Endothelial cell (in vitro differentiated cells): ENCODE data around the gene METTL8. TPM values are rescaled to one million over a fixed set of nuclear protein-coding genes. Genes with fewer than 3 reads are reported as not detected.

Experiments
- DNase-seq: peaks from one replicate; pipeline ENCODE4 v3.0.0; 2021; ENCODE audit warnings: low spot score
- H3K27ac Mint-ChIP-seq: one replicate; pipeline ENCODE4 v1.8.0; 2021; ENCODE audit warnings: mixed read lengths, inconsistent platforms; ENCODE audit not compliant: unreplicated experiment
- H3K27me3 Mint-ChIP-seq: one replicate; pipeline ENCODE4 v1.8.0; 2021; ENCODE audit warnings: mild to moderate bottlenecking, moderate library complexity, mixed read lengths, inconsistent platforms; ENCODE audit not compliant: unreplicated experiment
- H3K36me3 Mint-ChIP-seq: one replicate; pipeline ENCODE4 v1.8.0; 2021; ENCODE audit warnings: mild to moderate bottlenecking, low read depth, mixed read lengths, inconsistent platforms; ENCODE audit not compliant: unreplicated experiment
- H3K4me1 Mint-ChIP-seq: one replicate; pipeline ENCODE4 v1.8.0; 2021; ENCODE audit warnings: mild to moderate bottlenecking, mixed read lengths, inconsistent platforms; ENCODE audit not compliant: unreplicated experiment
- H3K4me3 Mint-ChIP-seq: one replicate; pipeline ENCODE4 v1.8.0; 2021; ENCODE audit warnings: mild to moderate bottlenecking, mixed read lengths, inconsistent platforms; ENCODE audit not compliant: unreplicated experiment
- H3K9me3 Mint-ChIP-seq: one replicate; pipeline ENCODE4 v1.8.0; 2021; ENCODE audit warnings: mixed read lengths, inconsistent platforms; ENCODE audit not compliant: unreplicated experiment
- total RNA-seq: library from RNA; stranded (reverse); fragmentation: NEBNext Ultra II Directional; extraction: Animal tissue kit (Norgen Biotek cat#: 25700); gene quantifications from one replicate; pipeline ENCODE4 v1.2.1, GENCODE V29; 2021; ENCODE audit not compliant: unreplicated experiment
- TF ChIP-seq, protein P1 (sequence below): fragments of 200-600 bp; sonication (generic); IDR thresholded peaks from one replicate; pipeline ENCODE4 v1.5.0; 2021; ENCODE audit warnings: antibody characterized with exemption; ENCODE audit not compliant: unreplicated experiment

METTL8 gene
- total RNA-seq, 1 donor from 2014 or later = 18.2 TPM

- Mint-ChIP-seq H3K36me3 (peaks cover 15% of the 10 kb centered on the region), H3K9me3 (no peaks in the 10 kb centered on the region), H3K4me1 (peaks cover 4% of the 10 kb centered on the region), H3K4me3 (no peak overlapping the region), H3K27me3 (no peaks in the 10 kb centered on the region), H3K27ac (no peak overlapping the region)
- TF ChIP-seq, protein P1, sequence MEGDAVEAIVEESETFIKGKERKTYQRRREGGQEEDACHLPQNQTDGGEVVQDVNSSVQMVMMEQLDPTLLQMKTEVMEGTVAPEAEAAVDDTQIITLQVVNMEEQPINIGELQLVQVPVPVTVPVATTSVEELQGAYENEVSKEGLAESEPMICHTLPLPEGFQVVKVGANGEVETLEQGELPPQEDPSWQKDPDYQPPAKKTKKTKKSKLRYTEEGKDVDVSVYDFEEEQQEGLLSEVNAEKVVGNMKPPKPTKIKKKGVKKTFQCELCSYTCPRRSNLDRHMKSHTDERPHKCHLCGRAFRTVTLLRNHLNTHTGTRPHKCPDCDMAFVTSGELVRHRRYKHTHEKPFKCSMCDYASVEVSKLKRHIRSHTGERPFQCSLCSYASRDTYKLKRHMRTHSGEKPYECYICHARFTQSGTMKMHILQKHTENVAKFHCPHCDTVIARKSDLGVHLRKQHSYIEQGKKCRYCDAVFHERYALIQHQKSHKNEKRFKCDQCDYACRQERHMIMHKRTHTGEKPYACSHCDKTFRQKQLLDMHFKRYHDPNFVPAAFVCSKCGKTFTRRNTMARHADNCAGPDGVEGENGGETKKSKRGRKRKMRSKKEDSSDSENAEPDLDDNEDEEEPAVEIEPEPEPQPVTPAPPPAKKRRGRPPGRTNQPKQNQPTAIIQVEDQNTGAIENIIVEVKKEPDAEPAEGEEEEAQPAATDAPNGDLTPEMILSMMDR = no peak
- DNase-seq = no peak
Observed at GRCh38 chr2:171460537-171460936, 26.7 kb upstream of the METTL8 start.

- Mint-ChIP-seq H3K4me1 (peaks cover 4% of the 10 kb centered on the region), H3K27me3 (no peaks in the 10 kb centered on the region), H3K27ac (no peak overlapping the region), H3K36me3 (peaks cover 22% of the 10 kb centered on the region), H3K4me3 (no peak overlapping the region), H3K9me3 (no peaks in the 10 kb centered on the region)
- no peak for DNase-seq
- TF ChIP-seq, protein P1 = no peak
Observed at GRCh38 chr2:171459498-171459897, 25.7 kb upstream of the METTL8 start.

GRCh38 chr2:171452773-171453172 lies 19.0 kb upstream of the METTL8 start:
- no peak overlapping the region for H3K4me3 Mint-ChIP-seq
- peaks cover 4% of the 10 kb centered on the region for H3K4me1 Mint-ChIP-seq
- no peak for DNase-seq
- peaks cover 21% of the 10 kb centered on the region for H3K36me3 Mint-ChIP-seq
- H3K9me3 Mint-ChIP-seq = no peaks in the 10 kb centered on the region
- TF ChIP-seq, protein P1 = no peak
- no peak overlapping the region for H3K27ac Mint-ChIP-seq
- H3K27me3 Mint-ChIP-seq = no peaks in the 10 kb centered on the region

- TF ChIP-seq, protein P1 = no peak
- H3K36me3 Mint-ChIP-seq = peaks cover 20% of the 10 kb centered on the region
- H3K4me1 Mint-ChIP-seq = no peaks in the 10 kb centered on the region
Observed at GRCh38 chr2:171451074-171451473, 17.3 kb upstream of the METTL8 start.

DNA sequence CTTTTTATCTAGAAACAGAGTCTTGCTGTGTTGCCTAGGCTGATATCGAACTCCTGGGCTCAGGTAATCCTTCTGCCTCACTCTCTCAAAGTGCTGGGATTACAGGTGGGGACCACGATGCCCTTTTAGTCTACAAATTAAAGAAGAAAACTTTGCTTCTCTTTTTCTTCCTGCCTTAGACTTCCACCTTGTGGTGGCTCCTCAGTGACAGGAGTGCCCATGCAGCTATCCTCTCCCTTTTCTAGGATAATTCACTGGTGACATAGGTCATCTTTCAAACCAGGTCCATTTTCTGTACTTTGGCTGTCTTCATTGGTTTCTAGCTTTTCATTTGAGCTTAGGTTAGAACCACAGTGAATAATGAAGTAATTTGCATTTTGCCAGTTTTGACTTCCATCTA lies 13.9 kb upstream of the METTL8 start:
- H3K36me3 Mint-ChIP-seq = peaks cover 8% of the 10 kb centered on the region
- H3K27ac Mint-ChIP-seq = no peak overlapping the region

More at GRCh38 chr2:171451074-171451473, 17.3 kb upstream of the METTL8 start:
- Mint-ChIP-seq H3K27ac (no peak overlapping the region), H3K27me3 (no peaks in the 10 kb centered on the region), H3K9me3 (no peaks in the 10 kb centered on the region), H3K4me3 (no peak overlapping the region)
- no peak for DNase-seq

More for the DNA sequence above, 13.9 kb upstream of the METTL8 start:
- H3K27me3 Mint-ChIP-seq = no peaks in the 10 kb centered on the region
- H3K9me3 Mint-ChIP-seq = no peaks in the 10 kb centered on the region
- TF ChIP-seq, protein P1 = no peak
- no peak for DNase-seq
- no peaks in the 10 kb centered on the region for H3K4me1 Mint-ChIP-seq
- H3K4me3 Mint-ChIP-seq = no peak overlapping the region
